HG02840 (cell line): ENCODE measurements around the gene CLOCK.

ENCODE experiments used
- ATAC-seq: cut with Tn5 transposase; IDR thresholded peaks from one replicate; pipeline ENCODE4 v1.9.1; 2021; ENCODE audit warnings: mild to moderate bottlenecking, moderate library complexity, moderate number of reproducible peaks; ENCODE audit not compliant: unreplicated experiment, low FRiP score

CLOCK gene

DNA sequence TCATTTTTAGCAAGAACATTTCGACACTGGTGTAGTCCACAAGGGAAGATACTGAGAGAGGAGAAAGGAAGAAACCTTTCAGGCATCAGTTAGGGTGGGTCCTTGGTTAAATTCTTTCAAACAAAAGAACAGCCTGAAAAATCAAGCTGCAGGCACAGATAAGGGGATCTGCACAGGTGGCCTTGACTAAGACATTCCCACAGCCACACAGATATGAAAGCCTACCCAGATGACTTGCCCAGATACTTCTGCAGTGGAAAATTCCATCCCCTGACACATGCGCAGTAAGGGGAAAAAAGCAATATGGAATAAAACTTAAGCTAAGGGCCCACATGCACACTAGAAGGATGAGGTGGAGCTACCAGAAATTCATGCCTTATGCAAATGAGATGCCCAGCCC is 159.9 kb downstream of the CLOCK start:
- ATAC-seq = no peak

DNA sequence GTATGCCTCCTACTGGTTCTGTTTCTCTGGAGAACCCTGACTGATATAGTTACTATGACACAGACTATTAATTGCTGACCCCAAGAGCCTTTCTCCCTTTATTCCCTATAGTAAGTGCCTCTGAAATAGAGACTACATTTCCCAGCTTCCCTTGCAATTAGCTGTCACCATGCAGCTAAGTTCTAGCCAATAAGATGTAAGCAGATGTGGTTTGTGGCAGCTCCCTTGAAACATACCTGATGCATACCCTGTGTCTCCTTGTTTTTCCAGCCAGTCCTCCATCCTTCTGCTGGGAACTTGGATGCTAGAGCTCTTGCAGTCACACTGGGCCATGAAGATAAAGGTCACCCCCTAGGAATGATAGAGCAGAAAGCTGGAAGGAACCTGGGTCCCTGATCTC is 160.6 kb downstream of the CLOCK start:
- no peak for ATAC-seq

DNA sequence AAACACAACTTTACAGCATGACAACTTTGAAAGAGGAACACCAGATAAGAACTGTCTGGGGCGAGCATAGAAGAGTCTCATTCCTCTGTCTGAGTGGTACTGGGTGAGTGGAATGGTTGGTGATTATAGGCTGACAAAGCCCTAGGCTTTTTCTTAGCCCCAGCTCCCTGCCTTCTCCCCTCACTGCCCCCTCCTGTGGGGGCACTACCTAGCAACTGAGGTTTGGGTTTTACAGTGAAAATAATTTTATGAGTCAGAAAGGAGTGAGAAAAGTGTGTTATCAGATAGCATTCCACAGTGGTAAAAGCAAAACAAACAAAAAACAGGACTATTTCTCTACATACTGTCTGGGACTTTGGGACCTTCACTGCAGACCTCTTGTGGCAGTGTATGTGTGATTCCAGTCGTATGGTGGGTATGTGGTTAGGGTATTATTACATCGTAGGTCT is 161.5 kb downstream of the CLOCK start:
- ATAC-seq = no peak

DNA sequence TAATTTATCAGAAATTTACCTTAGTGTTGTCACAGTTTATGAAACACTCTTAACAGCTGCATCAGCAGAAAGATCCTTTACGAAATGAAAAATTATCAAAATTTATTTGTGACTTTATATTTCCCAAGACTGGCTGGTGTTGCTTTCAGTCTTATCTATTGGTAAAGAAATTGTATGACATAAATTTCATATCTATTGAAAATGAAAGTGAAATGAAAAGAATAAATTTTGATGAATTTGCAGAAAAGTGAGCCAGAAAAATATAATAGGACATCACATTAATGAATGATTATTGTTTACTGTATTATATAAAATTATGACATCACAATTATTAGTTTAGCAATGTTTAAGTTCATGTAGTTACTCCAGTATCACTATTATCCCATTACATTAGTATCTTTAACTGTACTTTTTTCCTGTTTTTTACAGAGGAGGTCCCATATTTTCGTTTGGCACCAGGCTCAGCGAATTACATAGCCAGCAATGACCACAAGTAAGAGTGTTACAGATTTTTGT is 164.2 kb downstream of the CLOCK start:
- ATAC-seq = no peak

DNA sequence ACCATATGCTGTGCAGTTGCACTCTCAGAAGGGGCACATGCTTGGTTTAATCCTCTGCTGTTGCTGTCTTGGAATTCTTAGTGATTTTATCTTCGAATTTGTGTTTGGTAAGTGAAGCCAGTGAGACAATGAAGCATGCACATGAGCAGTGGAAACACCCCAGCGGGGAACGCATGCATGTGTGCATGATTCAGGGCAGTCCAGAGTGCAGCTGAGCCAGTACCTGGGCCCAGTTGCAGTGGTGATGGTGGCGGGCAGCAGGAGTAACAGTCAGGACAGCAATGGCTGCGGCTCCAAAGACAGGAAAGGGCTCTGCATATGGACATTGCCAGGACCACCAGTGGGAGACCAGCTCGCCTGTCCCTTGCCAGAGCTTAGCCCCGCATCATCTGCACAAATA is 165.2 kb downstream of the CLOCK start:
- no peak for ATAC-seq

DNA sequence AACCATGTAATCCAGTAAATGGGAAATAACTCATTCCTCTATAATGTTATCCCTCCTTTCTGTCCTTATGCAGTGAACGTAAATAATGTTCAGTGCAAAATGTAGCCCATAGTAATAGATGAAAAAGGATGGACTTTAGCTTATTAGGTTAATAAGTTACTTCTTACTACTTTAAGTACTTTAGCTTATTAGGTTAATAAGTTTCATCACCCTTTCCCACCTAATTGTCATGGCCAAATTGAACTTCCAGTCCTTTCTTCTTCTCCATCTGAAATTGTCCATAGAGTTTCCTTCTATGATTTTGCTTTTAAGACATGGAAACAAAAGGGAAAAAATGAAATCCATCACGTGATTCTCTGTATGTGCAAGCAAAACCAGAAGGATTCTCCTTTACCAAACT is 166.1 kb downstream of the CLOCK start:
- ATAC-seq = no peak

DNA sequence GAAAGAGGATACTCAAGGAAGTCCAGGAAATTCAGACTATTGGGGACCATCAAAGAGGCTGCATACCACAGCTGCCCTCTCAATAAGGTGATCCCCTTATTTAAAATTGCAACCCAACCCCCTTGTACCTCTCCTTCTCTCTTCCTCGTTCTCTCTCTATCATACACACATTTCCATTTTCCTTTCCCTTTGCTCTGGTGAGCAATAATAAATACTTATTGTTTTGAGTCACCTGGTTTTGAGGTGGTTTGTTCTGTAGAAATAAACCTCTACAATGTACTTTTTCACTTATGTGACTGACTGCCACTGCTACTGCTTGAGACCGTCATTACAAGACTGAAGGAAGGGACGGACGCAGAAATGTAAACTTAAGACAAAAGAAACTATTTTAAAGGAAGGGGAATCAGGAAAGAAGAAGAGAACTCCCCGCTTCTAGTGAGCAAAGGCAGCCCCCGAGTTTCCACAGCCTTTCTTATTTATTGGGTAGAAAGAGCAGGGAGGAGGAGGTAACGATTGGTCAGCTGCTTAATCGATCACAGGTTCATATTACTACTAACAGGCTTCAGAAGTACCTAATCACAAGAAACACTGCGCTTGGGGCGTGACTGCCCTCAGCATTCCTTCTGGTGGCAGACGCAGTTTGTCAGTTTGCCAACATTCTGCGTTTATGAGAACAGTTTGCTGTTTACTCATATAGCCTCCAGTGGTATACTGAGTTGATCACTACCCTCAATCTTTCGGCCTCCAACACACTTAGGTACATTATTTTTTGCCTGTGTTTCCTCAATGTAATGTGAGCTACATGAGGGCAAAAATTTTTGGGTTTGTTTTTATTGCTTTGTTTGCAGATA is 167.9 kb downstream of the CLOCK start:
- no peak for ATAC-seq
